ENCODE data around the gene NELFE.

- TF ChIP-seq CTCF (IDR thresholded peaks at IDR 0.05) (no peak), EP300 (IDR thresholded peaks at IDR 0.05) (no peak)
Measured at GRCh38 chr6:31930962-31931361, 27.8 kb downstream of the NELFE start.

Data from tibial nerve (tissue), 4 donors.